HCT116 (cell line): ENCODE data around the gene SPON2.

Experiments
- CTCF ChIP-seq, 3 experiments: fragments of 200-600 bp in 1 of 3; sonication (generic) in 1 of 3; IDR thresholded peaks in 2 of 3; conservative IDR thresholded peaks in 1 of 3; 2 replicates each; pipeline ENCODE4 v1.5.1; 2012 to 2017; ENCODE audit warnings: low read depth in 2 of 3, low read length in 2 of 3, antibody characterized with exemption in 1 of 3, borderline replicate concordance in 1 of 3, control low read depth in 1 of 3, mild to moderate bottlenecking in 1 of 3, mixed read lengths in 1 of 3, mixed run types in 1 of 3, moderate library complexity in 1 of 3; ENCODE audit not compliant: insufficient read depth in 1 of 3
- EZH2 ChIP-seq: fragments of 200-600 bp; sonication (generic); IDR thresholded peaks from 2 replicates; pipeline ENCODE4 v1.6.1; 2017; ENCODE audit warnings: antibody characterized with exemption, mixed run types
- MAX ChIP-seq: IDR thresholded peaks from 2 replicates; pipeline ENCODE4 v1.6.1; 2012
- POLR2AphosphoS5 ChIP-seq: IDR thresholded peaks from 2 replicates; pipeline ENCODE4 v1.6.1; 2011; ENCODE audit warnings: mild to moderate bottlenecking, low read depth, low read length, moderate library complexity
- RAD21 ChIP-seq: IDR thresholded peaks from 2 replicates; pipeline ENCODE4 v1.6.1; 2012; ENCODE audit warnings: low read depth, mild to moderate bottlenecking

GRCh38 chr4:1214101-1215095 is 42.0 kb upstream of the SPON2 start:
- TF ChIP-seq CTCF (IDR thresholded peaks at IDR 0.05 in 2 of 3, conservative IDR thresholded peaks at IDR 0.05 in 1 of 3; ENCODE audit: borderline replicate concordance in 1 of 3, insufficient read depth in 1 of 3, low read depth in 2 of 3, low read length in 2 of 3), result no peak
- no peak for TF ChIP-seq RAD21
- TF ChIP-seq MAX, result no peak
- no peak for TF ChIP-seq POLR2AphosphoS5
- TF ChIP-seq EZH2, result no peak
